Osteocyte (in vitro differentiated cells): ENCODE measurements around the gene ACP3. TPM values are rescaled to one million over a fixed set of nuclear protein-coding genes. Genes with fewer than 3 reads are reported as not detected.
"Not testable (repeated sequence)": the region's sequence is repeated elsewhere in the genome, so short reads cannot be mapped to it uniquely, and the experiment has no call there.

Source experiments
- DNase-seq: peaks from one replicate; pipeline ENCODE4 v3.0.0; 2021; ENCODE audit warnings: mixed read lengths; ENCODE audit not compliant: unreplicated experiment; ENCODE audit errors: extremely low spot score
- H3K27ac Mint-ChIP-seq: one replicate; pipeline ENCODE4 v1.8.0; 2021; ENCODE audit warnings: mild to moderate bottlenecking, mixed read lengths; ENCODE audit not compliant: unreplicated experiment
- H3K27me3 Mint-ChIP-seq: one replicate; pipeline ENCODE4 v1.8.0; 2021; ENCODE audit warnings: mixed read lengths; ENCODE audit not compliant: unreplicated experiment
- H3K36me3 Mint-ChIP-seq: one replicate; pipeline ENCODE4 v1.8.0; 2021; ENCODE audit warnings: mixed read lengths; ENCODE audit not compliant: unreplicated experiment
- H3K4me1 Mint-ChIP-seq: one replicate; pipeline ENCODE4 v1.8.0; 2021; ENCODE audit warnings: mixed read lengths; ENCODE audit not compliant: unreplicated experiment
- H3K4me3 Mint-ChIP-seq: one replicate; pipeline ENCODE4 v1.8.0; 2021; ENCODE audit warnings: mild to moderate bottlenecking, moderate library complexity, mixed read lengths; ENCODE audit not compliant: unreplicated experiment
- H3K9me3 Mint-ChIP-seq: one replicate; pipeline ENCODE4 v1.8.0; 2021; ENCODE audit warnings: mixed read lengths; ENCODE audit not compliant: unreplicated experiment
- total RNA-seq: library from RNA; stranded (reverse); gene quantifications from 2 replicates; pipeline ENCODE4 v1.2.1, GENCODE V29; 2021
- TF ChIP-seq, protein P1 (sequence below): fragments of 200-600 bp; sonication (generic); IDR thresholded peaks from 2 replicates; pipeline ENCODE4 v1.5.0; 2021; ENCODE audit warnings: antibody characterized with exemption, mild to moderate bottlenecking, moderate library complexity

Gene ACP3
- total RNA-seq, 1 donor from 2014 or later = not detected

DNA sequence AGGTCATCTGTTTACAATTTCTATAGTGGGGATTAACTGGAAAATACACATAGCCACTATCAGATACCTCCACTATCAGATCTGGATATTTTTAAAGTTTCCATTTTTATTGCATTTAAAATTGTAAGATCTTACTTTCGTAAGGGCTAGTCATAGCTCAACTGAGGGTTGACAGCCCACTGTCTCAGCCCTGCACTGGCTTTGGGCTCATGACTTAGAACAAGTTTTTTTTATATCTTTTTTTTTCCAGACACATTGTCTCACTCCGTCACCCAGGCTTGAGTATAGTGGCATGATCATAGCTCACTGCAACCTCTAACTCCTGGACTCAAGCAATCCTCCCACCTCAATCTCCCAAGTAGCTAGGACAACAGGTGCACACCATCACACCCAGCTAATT, 51.3 kb downstream of the ACP3 start:
- Mint-ChIP-seq H3K9me3 (no peaks in the 10 kb centered on the region), H3K4me3 (no peak overlapping the region), H3K36me3 (no peaks in the 10 kb centered on the region), H3K27ac (no peak overlapping the region), H3K4me1 (no peaks in the 10 kb centered on the region), H3K27me3 (peaks cover 36% of the 10 kb centered on the region)
- no peak for DNase-seq
- TF ChIP-seq, protein P1, sequence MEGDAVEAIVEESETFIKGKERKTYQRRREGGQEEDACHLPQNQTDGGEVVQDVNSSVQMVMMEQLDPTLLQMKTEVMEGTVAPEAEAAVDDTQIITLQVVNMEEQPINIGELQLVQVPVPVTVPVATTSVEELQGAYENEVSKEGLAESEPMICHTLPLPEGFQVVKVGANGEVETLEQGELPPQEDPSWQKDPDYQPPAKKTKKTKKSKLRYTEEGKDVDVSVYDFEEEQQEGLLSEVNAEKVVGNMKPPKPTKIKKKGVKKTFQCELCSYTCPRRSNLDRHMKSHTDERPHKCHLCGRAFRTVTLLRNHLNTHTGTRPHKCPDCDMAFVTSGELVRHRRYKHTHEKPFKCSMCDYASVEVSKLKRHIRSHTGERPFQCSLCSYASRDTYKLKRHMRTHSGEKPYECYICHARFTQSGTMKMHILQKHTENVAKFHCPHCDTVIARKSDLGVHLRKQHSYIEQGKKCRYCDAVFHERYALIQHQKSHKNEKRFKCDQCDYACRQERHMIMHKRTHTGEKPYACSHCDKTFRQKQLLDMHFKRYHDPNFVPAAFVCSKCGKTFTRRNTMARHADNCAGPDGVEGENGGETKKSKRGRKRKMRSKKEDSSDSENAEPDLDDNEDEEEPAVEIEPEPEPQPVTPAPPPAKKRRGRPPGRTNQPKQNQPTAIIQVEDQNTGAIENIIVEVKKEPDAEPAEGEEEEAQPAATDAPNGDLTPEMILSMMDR = no peak

DNA sequence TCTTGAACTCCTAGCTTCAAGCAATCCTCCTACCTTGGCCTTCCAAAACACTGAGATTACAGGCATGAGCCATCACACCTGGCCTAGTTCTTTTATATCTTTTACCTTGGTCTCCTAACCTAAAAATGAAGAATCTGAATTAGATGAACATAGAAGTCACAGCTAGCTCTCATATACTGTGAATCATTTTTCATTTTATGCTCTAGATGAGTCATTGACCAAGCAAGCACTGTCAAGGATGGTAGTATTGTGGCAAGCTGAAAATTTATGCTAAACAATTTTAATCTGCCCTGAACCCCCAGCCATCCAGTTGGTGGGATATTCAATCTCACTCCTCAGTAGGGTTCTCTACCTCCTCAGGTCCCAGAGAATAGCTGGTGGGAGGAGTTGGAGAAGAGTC, 51.8 kb downstream of the ACP3 start:
- Mint-ChIP-seq H3K4me1 (no peaks in the 10 kb centered on the region), H3K27ac (no peak overlapping the region), H3K36me3 (no peaks in the 10 kb centered on the region), H3K9me3 (no peaks in the 10 kb centered on the region), H3K27me3 (peaks cover 36% of the 10 kb centered on the region), H3K4me3 (no peak overlapping the region)
- TF ChIP-seq, protein P1 = no peak
- no peak for DNase-seq

DNA sequence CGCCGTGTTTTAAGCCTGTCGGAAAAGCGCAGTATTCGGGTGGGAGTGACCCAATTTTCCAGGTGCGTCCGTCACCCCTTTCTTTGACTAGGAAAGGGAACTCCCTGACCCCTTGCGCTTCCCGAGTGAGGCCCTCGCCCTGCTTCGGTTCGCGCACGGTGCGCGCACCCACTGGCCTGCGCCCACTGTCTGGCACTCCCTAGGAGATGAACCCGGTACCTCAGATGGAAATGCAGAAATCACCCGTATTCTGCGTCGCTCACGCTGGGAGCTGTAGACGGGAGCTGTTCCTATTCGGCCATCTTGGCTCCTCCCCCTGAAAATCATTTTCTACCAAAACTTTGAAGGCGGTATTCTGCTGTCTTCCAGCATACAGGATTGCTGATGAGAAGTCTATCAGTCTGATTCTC, 59.7 kb downstream of the ACP3 start:
- peaks cover 44% of the 10 kb centered on the region for H3K27me3 Mint-ChIP-seq
- not testable (repeated sequence) for H3K9me3 Mint-ChIP-seq, H3K27ac Mint-ChIP-seq, DNase-seq, H3K36me3 Mint-ChIP-seq, H3K4me1 Mint-ChIP-seq
- peak overlapping the region; percentile 85 for H3K4me3 Mint-ChIP-seq

DNA sequence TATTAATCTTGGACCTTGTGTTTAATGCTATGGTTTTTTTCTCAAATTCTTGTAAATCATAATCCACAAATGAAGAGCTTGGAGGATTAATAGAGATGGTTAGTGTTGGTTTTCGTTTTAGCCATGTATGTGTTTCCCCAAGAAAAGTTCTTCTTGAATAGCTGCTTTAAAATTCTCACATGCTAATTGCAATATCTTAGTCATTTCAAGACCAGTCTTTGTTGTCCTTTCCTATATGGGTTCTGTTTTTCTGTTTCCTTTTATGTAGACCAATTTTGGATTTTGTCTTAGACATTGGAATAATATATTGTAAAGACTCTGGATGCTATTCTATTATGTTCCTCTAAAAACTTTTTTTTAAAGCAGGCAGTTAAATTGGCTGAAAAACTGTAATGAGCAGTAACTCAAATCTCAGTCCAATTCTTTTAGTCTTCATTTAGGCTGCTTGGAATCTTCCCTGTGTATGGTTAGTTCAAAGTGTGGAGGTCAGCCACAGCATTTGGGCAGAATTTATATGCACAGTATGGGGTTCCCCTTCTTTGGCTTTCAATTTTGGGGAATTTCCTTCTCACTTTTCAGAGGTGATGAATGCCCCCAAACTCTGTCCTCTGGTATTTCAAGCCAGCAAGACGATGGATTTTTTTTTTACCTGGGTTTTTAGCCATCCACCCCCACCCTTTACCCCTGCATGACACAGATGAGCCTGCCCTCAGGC, 61.0 kb downstream of the ACP3 start:
- H3K27me3 Mint-ChIP-seq = peaks cover 44% of the 10 kb centered on the region
- DNase-seq = no peak
- peak overlapping the region; percentile 29 for H3K4me3 Mint-ChIP-seq
- no peak overlapping the region for H3K27ac Mint-ChIP-seq
- no peaks in the 10 kb centered on the region for H3K9me3 Mint-ChIP-seq
- H3K4me1 Mint-ChIP-seq = peaks cover 5% of the 10 kb centered on the region
- no peaks in the 10 kb centered on the region for H3K36me3 Mint-ChIP-seq
- TF ChIP-seq, protein P1 = no peak

DNA sequence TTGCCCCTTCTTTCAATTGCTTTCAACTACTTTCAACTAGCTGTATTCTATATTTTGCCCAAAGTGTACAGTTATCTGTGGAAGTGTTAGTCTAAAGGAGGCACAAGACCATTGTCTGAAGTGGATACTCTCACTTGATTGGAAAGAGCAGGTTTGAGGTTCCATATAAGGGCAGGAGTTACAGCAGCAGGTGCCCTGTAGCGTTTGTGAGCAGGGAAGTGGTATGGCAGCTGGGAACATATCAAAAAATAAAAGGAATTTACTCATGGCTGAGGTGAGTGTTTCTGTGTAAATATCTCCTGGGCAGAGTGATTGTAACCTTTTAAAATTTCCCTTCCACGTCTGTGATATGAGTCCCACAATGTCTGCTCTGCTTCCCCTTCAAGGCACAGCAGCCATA, 61.6 kb downstream of the ACP3 start:
- no peak overlapping the region for H3K4me3 Mint-ChIP-seq
- H3K27me3 Mint-ChIP-seq = peaks cover 44% of the 10 kb centered on the region
- TF ChIP-seq, protein P1 = no peak
- no peak for DNase-seq
- no peak overlapping the region for H3K27ac Mint-ChIP-seq
- H3K36me3 Mint-ChIP-seq = no peaks in the 10 kb centered on the region
- peaks cover 5% of the 10 kb centered on the region for H3K4me1 Mint-ChIP-seq
- H3K9me3 Mint-ChIP-seq = no peaks in the 10 kb centered on the region
